Uterus (tissue), 4 donors: Measurements from ENCODE around the gene RUNX1. TPM values are rescaled to one million over a fixed set of nuclear protein-coding genes. Genes with fewer than 3 reads are reported as not detected.
"Not testable (repeated sequence)": the region's sequence is repeated elsewhere in the genome, so short reads cannot be mapped to it uniquely, and the experiment has no call there.

Source experiments
- DNase-seq, 2 donors: peaks; one replicate each; pipeline ENCODE4 v3.0.0-alpha.2; 2019 to 2020
- H3K27ac ChIP-seq, 2 donors: fragments of 200-600 bp; sonication (generic); 1 replicate in 1 of 2; 2 replicates in 1 of 2; pipeline ENCODE4 v1.5.1; 2016 to 2018
- H3K27me3 ChIP-seq, 2 donors: fragments of 200-600 bp; sonication (generic); one replicate each; pipeline ENCODE4 v1.5.1; 2018 to 2019; ENCODE audit warnings: control low read depth in 1 of 2
- H3K36me3 ChIP-seq, 2 donors: fragments of 200-600 bp; sonication (generic); one replicate each; pipeline ENCODE4 v1.5.1; 2019; ENCODE audit warnings: control low read depth in 1 of 2
- H3K4me1 ChIP-seq, 2 donors: fragments of 200-600 bp; sonication (generic); one replicate each; pipeline ENCODE4 v1.5.1; 2018 to 2019; ENCODE audit warnings: control low read depth in 1 of 2
- H3K4me3 ChIP-seq, 2 donors: fragments of 200-600 bp; sonication (generic); 1 replicate in 1 of 2; 2 replicates in 1 of 2; pipeline ENCODE4 v1.5.1; 2018 to 2019; ENCODE audit warnings: mild to moderate bottlenecking in 1 of 2
- H3K9me3 ChIP-seq, 2 donors: fragments of 200-600 bp; sonication (generic); one replicate each; pipeline ENCODE4 v1.5.1; 2019; ENCODE audit warnings: control low read depth in 1 of 2
- CTCF ChIP-seq, 4 experiments: fragments of 200-600 bp in 2 of 4; fragments of 450-650 bp in 2 of 4; sonication (generic) in 2 of 4; IDR thresholded peaks; one replicate each; pipeline ENCODE4 v1.5.1; 2016 to 2019; ENCODE audit warnings: antibody characterized with exemption in 4 of 4, mild to moderate bottlenecking in 2 of 4, moderate library complexity in 1 of 4
- POLR2A ChIP-seq, 2 donors: fragments of 450-650 bp; IDR thresholded peaks; one replicate each; pipeline ENCODE4 v1.6.1; 2016; ENCODE audit warnings: antibody characterized with exemption in 2 of 2, mild to moderate bottlenecking in 1 of 2, moderate library complexity in 1 of 2
- intact Hi-C: fragments of 100-400 bp; cut with DNase I; formaldehyde crosslinking; loops from one replicate; pipeline ENCODE4 v1.15.1; 2023; ENCODE audit warnings: low total_unique reads
- total RNA-seq, 4 donors: library from RNA; depleted of rRNA in 3 of 4; stranded (reverse); fragments of >200 nt in 3 of 4; gene quantifications; one replicate each; pipeline versions ENCODE4 v1.1.0 to v1.2.4, GENCODE V29; 2014 to 2023
- donor health status: DM: yes; HTN: yes; CAD: no.

Gene RUNX1
- total RNA-seq, 4 donors from 2014 or later = under 0.01 to 13.2 (median 8.7) TPM

- DNase-seq = no peak
- H3K27me3 ChIP-seq = no peaks in the 10 kb centered on the region
- H3K36me3 ChIP-seq = no peaks in the 10 kb centered on the region
- TF ChIP-seq CTCF (IDR thresholded peaks at IDR 0.05) = no peak
- TF ChIP-seq POLR2A (IDR thresholded peaks at IDR 0.05) = no peak
- no peaks in the 10 kb centered on the region for H3K9me3 ChIP-seq
- no peak overlapping the region for H3K4me3 ChIP-seq
- intact Hi-C loops = no loop called here
- no peaks in the 10 kb centered on the region for H3K4me1 ChIP-seq
- H3K27ac ChIP-seq = no peak overlapping the region
Measured at GRCh38 chr21:34958040-34958439, 91.1 kb downstream of the RUNX1 start.

- Histone ChIP-seq H3K4me1 (no peaks in the 10 kb centered on the region), H3K9me3 (no peaks in the 10 kb centered on the region), H3K4me3 (no peak overlapping the region), H3K27me3 (no peaks in the 10 kb centered on the region), H3K36me3 (no peaks in the 10 kb centered on the region), H3K27ac (no peak overlapping the region)
- intact Hi-C loops = no loop called here
- DNase-seq = no peak
- TF ChIP-seq CTCF (IDR thresholded peaks at IDR 0.05) (no peak), POLR2A (IDR thresholded peaks at IDR 0.05) (no peak)
Measured at GRCh38 chr21:34956416-34957316, 92.4 kb downstream of the RUNX1 start.

GRCh38 chr21:34953950-34954349 lies 95.2 kb downstream of the RUNX1 start:
- TF ChIP-seq CTCF (IDR thresholded peaks at IDR 0.05) = no peak
- TF ChIP-seq POLR2A (IDR thresholded peaks at IDR 0.05) = no peak
- no peaks in the 10 kb centered on the region for H3K4me1 ChIP-seq
- H3K4me3 ChIP-seq = no peak overlapping the region
- no peaks in the 10 kb centered on the region for H3K9me3 ChIP-seq
- H3K36me3 ChIP-seq = no peaks in the 10 kb centered on the region
- no peaks in the 10 kb centered on the region for H3K27me3 ChIP-seq
- intact Hi-C loops = no loop called here
- H3K27ac ChIP-seq = no peak overlapping the region
- no peak for DNase-seq

GRCh38 chr21:34952701-34953100 lies 96.4 kb downstream of the RUNX1 start:
- no peaks in the 10 kb centered on the region for H3K9me3 ChIP-seq

GRCh38 chr21:34951868-34952267 lies 97.2 kb downstream of the RUNX1 start:
- H3K36me3 ChIP-seq, DNase-seq, H3K4me1 ChIP-seq, intact Hi-C loops, H3K9me3 ChIP-seq, H3K27me3 ChIP-seq, H3K27ac ChIP-seq, H3K4me3 ChIP-seq: not testable (repeated sequence)

More at GRCh38 chr21:34952701-34953100, 96.4 kb downstream of the RUNX1 start:
- intact Hi-C loops = no loop called here
- no peak overlapping the region for H3K27ac ChIP-seq
- no peak overlapping the region for H3K4me3 ChIP-seq
- no peaks in the 10 kb centered on the region for H3K36me3 ChIP-seq
- TF ChIP-seq POLR2A (IDR thresholded peaks at IDR 0.05) (no peak), CTCF (IDR thresholded peaks at IDR 0.05) (no peak)
- no peaks in the 10 kb centered on the region for H3K27me3 ChIP-seq
- DNase-seq = no peak
- H3K4me1 ChIP-seq = no peaks in the 10 kb centered on the region
